ENCODE data around the gene MKNK2.
"Not testable (repeated sequence)": the region's sequence is repeated elsewhere in the genome, so short reads cannot be mapped to it uniquely, and the experiment has no call there.

The MKNK2 gene

DNA sequence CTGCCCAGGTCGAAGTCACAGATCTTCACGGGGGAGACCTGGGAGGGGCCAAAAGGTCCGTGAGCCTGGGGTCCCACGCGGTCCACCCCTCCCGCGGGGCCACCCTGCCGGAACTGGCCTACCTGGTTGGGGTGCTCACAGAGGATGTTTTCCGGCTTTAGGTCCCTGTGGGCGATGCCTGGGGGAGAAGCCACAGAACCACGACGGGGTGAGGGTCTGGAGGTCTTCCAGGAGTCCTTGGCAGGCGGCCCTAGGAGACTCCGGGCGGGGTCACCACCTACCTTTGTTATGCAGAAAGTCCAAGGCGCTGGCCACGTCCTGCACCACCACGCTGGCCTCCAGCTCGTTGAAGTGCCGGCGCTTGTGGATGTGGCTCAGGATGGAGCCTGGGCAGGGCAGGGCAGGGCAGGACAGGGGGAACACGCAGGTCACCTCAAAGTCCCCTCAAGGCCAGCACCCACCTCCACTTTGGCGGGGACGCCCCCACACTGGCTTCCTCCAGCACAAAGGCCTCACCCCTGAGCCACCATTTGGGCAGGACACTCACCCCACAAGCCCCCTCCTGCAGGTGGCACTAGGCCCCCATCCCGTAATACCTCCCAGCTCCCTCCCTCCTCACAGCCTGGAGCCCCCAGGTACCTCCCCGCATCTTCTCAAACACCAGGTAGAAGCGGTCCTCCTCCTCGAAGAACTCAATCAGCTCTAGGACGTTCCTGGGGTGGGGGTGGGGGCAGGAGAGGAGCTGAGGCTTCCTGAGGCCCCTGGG is 8.4 kb downstream of the MKNK2 start:
- DNase-seq = no peak

- peak; percentile 96 for DNase-seq
These were observed 9.2 kb downstream of the MKNK2 start for GRCh38 chr19:2041683-2042484.

DNA sequence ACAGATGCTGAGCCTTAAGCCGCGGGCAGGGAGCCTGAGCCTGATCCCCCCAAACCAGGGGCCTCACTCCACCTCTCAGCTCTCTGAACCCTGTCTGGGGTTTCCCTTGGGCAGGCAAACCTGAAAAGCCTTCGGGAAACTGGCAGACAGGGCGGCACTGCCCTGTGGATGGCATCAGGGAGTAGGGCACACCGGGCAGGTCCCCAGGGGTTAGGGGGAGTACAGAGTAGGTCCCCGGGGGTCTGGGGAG is 9.7 kb downstream of the MKNK2 start:
- DNase-seq = no peak

DNA sequence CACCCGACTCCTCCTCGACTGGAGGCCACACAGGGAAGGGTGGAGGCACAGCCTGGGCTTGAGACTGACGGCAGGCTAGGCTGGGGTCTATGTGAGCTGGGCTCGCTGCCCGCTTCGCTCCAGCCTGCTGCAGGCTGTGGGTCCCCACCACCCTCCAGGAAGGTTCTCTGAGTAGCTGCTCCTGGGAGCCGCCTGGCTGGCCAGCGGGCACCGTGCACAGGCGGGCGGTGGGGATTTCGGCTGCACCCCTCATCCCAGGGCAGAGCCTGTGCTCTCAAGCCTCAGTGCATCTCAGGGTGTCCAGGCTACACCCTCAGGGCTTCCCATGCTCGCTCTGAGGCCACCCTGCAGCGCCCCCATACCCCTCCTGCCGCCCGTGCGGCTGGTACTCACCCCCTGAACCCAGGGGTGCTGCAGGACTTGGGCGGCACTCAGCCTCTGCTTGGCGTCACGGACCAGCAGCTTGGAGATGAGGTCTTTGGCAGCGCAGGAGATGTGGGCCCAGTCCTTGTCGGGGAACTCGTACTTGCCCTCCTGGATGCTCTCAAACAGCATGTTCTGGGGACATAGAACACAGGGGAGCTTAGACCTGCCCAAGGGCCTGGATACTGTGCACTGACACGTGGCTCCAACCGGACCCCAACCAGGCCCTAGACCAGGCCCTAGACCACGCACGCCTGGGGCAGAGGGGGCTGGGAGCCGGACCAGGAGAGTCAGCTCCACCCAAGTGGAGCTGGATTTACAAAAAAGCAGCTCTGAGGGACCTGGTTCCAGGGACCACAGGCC is 10.2 kb downstream of the MKNK2 start:
- DNase-seq = no peak

DNA sequence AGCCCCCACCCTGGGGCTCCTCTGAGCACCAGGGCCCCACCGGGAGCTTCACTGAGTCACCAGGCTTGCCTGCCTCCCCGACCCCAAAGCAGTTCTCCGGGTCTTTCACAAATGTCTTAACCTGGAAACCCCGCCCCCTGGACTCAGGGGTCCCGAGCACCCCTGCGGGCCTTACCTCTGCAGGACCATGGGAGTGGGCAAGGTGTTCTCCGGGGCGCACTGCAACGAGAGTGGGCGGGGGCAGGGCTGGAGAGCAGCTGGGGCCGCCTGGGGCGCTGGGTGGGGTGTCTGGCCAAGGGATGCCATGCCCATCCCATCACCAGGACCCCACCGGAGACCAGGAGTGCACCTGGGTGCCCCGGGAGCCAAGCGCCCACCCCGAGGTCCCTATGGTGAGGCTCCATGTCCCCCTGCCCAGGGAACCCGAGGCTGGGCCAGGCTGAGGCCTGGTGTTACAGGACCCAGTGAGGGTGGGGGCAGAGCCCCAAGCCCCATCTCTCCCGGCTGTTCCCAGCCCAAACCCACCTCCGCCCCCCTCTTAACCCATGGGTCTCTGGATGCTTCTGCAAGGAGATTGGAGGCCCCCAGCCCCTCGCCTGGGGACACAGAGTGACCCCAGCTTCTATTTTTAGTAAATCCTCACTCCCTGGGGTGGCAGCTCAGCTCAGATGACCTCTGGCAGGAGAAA is 10.9 kb downstream of the MKNK2 start:
- DNase-seq = no peak

DNA sequence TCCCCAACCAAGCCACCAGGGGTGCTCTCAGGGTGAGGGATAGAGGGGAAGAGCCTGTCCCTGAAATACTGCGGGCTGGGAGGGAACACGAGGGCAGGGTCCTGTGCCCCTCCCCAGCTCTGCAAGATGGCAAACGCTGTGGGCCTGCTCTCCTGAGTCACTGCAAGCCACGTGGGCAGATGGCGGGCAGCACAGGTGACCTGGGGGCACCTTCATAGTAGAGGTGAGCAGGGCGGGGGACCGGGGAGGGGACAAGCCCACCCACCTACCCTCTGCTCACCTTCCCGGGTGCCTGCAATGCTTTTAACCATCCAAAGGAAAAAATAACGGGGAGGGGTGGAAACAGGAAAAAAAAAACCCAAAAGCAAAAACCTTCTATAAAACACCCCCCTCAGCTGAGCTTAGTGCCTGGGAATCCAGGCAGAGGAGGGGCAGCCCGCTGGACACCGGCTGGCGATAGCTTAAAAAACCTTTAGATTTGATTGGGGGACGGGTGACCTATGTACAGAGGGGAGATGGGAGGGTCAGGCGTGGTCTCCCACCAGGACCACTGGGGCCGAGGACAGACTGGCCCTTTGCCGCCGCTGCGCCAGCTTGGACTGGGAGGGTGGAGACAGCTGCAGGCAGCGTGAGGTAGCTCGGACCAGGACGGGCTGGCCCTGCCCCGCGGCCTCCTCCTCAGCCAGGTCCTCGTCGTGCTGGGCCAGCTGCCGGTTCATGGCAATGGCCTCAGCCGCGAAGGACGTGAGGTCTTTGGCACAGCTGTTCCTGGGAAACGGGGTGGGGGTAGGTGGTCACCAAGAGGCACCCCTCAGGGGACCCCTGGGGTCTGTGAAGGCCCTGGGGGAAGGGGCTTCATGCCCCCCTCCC is 11.7 kb downstream of the MKNK2 start:
- no peak for DNase-seq

- no peak for DNase-seq
These were observed 12.6 kb downstream of the MKNK2 start for GRCh38 chr19:2038284-2039088.

- no peak for DNase-seq
These were observed 13.3 kb downstream of the MKNK2 start for GRCh38 chr19:2037651-2038255.

DNA sequence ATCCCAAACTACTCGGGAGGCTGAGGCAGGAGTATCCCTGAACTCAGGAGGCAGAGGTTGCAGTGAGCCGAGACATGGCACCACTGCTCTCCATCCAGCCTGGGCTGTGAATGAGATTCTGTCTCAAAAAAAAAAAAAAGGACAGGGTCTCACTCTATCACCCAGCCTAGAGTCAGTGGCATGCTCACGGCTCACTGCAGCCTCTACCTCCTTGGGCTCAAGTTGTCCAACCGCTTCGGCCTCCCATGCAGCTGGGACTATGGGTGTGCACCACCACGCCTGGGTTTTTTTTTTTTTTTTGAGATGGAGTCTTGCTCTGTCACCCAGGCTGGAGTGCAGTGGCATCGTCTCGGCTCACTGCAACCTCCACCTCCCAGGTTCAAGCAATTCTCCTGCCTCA is 14.6 kb downstream of the MKNK2 start:
- DNase-seq = no peak

- no peak for DNase-seq
These were observed 15.5 kb downstream of the MKNK2 start for GRCh38 chr19:2035590-2035991.

GRCh38 chr19:2034729-2035589 is 16.1 kb downstream of the MKNK2 start:
- no peak for DNase-seq

DNA sequence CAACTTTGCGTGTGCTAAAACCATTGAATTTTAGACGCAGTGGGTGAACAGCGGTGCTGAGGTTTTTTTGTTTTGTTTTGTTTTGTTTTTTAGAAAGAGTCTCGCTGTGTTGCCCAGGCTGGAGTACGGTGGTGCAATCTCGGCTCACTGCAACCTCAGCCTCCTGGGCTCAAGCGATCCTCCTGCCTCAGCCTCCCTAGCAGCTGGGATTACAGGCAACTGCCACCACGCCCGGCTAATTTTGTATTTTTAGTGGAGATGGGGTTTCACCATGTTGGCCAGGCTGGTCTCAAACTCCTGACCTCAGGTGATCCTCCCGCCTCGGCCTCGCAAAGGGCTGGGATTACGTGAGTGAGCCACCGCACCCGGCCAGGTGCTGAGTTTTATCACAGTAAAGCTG is 16.8 kb downstream of the MKNK2 start:
- DNase-seq = not testable (repeated sequence)

- no peak for DNase-seq
These were observed 17.3 kb downstream of the MKNK2 start for GRCh38 chr19:2033825-2034159.

DNA sequence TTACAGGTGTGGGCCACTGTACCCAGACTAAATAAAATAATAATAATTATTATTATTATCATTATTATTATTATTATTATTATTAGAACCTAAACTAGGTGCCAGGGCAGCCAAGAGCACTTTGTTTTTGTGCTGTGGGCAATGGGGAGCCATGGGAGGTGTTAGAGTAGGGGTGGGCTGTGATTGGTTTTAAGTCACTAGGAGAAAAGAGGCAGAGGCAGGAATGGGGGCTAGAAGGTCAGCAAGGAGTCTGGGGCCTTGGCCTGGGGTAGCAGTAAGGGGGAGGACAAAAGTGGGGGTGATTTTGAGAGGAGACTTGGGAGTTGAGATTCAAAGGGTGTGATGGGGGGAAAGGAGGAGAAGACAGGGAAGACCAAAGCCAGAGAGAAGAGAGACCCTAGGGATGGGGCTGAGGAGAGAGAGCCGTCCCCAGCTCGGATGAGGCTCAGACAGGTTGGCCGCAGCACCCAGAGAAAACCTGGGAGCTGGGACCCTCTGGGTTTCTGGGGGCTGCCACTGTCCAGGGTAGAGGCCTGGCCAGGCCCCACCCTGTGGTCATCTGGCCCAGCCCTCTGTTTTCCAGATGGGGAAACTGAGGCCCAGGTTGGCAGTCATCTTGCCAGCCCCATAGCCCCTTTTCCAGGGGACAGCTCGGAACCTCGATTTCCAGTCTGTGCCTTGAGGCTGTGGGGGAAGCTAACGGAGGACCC is 17.8 kb downstream of the MKNK2 start:
- no peak for DNase-seq

GRCh38 chr19:2032296-2032941 is 18.6 kb downstream of the MKNK2 start:
- DNase-seq = peak; percentile 91

DNA sequence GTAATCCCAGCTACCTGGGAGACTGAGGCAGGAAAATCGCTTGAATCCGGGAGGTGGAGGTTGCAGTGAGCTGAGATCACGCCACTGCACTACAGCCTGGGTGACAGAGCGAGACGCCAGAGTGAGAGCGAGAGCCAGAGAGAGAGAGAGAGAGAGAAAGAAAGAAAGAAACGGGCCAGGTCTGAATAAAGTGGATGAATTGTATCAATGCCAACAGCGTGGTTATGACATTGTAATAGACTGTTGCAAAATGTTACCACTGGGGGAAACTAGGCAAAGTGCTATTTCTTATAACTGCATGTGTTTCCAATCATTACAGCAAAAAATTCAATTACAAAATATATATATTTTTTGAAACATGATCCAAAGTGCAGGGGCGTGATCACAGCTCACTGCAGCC is 23.7 kb downstream of the MKNK2 start:
- DNase-seq = no peak

- no peak for DNase-seq
These were observed 24.3 kb downstream of the MKNK2 start for GRCh38 chr19:2026770-2027169.

DNA sequence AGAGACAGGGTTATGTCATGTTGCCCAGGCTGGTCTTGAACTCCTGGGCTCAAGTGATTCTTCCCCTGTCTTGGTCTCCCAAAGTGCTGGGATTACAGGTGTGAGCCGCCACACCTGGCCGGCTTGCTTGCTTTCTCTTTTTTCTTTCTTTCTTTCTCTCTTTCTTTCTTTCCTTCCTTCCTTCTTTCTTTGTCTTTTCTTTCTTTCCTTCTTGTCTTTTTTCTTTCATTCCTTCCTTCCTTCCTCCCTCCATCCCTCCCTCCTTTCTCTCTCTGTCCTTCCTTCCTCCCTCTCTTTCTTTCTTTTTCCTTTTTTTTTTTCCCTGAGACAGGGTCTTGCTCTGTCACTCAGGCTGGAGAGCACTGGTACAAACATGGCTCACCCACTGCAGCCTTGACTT is 28.8 kb downstream of the MKNK2 start:
- no peak for DNase-seq
